ENCODE measurements around the gene PLA2G2C.
"Not testable (repeated sequence)": the region's sequence is repeated elsewhere in the genome, so short reads cannot be mapped to it uniquely, and the experiment has no call there.

The PLA2G2C gene

DNA sequence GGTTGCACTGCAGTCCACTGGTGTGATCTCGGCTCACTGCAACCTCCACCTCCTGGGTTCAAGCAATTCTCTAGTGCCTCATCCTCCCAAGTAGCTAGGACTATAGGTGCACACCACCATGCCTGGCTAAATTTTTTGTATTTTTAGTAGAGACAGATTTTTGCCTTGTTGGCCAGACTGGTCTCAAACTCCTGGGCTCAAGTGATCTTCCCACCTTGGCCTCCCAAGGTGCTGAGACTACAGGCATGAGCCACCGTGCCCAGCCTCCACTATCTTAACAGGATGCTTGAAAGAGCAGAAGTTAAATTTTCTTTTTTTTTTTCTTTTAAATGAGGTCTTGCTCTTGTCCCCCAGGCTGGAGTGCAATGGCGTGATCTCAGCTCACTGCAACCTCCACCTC lies 55.8 kb downstream of the PLA2G2C start:
- DNase-seq (ENCODE audit: low read depth), result not testable (repeated sequence)

DNA sequence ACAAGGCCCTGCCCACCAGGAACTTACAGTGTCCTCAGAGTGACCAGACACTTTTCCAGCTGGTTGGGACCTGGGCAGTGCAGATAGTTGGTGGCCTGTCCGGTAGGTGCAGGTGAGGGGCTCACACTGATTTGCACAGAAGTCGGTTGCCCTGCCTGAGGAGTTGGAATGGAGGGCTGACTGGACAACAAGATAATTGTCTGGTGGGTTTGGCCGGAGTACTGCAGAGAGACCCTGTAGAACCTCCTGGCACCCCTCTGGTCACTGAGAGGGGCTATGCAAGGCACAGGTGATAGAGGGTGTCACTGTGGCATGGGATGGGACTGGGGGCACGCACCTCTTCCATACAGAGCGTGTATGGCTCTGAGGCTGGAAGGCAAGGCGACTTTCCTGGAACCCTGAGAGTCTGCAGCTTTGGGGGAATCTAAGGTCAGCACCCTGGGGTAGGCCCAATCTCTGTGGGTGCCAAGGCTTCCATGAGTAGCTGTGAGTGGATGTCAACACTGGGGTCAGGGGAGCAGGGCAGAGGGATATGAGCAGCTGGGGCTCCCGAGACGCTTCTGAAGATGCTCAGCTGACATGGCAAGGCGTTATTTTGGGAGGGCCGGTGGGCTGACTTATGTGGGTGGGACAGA lies 59.4 kb downstream of the PLA2G2C start:
- no peak for DNase-seq (ENCODE audit: low read depth)

DNA sequence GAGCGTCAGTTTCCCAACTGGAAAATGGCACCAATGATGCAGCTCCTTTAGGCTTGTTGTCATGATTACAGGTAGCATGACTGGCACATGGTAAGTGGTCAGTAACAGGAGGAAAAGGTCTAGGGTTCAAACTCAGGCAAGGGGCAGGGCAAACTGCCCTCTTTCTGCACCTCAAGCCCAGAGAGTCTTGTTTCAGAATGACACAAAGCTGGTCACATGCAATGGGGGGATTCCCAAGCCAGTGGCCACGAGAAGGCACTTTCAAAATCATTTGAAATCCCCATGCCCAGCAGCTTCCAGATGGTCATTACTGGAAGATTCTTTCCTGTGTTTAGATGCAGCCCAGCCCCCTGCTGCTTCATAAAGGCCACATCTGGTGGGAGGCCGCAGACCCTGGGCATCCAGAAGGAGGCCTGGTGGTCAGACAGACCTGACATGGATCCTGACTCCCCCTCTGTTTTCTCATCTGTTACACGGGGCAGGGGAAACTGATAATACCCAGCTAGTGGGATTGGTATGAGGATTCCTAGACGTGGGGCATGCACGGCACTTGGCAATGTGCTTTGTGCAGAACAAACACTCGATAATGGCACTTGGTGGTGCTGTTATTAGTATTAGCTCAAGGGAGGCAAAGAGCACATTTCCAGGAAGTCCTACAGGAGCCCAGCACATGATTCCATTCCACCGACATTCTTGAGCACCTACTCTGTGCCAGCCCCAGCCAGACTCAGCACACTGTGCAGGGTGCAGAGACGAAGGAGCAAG lies 60.1 kb downstream of the PLA2G2C start:
- no peak for DNase-seq (ENCODE audit: low read depth)

DNA sequence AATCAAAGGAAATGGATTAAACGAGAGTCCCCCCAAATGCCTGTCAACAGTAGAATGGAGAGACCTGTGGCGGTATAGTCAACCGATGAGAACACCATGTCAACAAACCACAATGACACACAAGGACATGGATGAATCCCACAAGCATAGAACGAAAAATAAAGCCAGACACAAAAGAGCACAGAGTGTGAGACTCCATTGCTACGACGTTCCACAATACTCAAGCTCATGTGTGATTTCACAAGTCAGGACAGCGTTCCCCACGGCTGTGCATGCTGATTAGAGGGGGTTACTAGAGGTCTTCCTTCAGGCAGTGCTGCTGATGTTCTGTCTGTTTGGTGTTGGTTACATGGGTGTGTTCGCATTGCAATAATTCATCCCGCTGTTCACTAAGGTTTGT lies 61.2 kb downstream of the PLA2G2C start:
- no peak for DNase-seq (ENCODE audit: low read depth)

DNA sequence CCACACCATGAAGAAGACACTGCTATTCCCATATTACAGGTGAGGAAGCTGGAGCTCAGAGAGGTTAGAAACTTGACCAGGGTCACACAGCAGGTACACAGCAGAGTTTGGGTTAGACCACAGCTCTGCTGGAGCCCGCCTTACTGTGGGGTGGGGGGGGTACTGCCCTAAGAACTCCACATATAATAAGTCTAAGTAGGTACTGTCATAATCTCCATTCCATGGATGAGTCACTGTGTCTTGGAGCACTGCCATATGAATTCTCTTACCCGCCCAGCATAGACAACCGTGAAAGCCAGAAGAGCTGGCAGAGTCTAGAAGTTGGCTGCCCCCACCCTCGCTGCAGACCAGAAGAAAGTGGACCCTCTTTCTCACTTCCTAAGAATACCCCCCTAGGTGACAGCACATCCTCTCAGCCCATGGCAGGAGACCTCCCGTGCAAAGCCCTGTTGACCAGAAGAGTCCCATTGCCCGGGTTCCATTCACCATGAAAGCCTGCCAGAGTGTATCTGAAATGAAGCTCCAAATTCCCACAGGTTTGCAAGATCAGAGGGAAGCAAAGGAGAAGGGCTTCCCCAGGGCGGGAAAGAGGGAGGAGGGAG lies 61.8 kb downstream of the PLA2G2C start:
- no peak for DNase-seq (ENCODE audit: low read depth)

DNA sequence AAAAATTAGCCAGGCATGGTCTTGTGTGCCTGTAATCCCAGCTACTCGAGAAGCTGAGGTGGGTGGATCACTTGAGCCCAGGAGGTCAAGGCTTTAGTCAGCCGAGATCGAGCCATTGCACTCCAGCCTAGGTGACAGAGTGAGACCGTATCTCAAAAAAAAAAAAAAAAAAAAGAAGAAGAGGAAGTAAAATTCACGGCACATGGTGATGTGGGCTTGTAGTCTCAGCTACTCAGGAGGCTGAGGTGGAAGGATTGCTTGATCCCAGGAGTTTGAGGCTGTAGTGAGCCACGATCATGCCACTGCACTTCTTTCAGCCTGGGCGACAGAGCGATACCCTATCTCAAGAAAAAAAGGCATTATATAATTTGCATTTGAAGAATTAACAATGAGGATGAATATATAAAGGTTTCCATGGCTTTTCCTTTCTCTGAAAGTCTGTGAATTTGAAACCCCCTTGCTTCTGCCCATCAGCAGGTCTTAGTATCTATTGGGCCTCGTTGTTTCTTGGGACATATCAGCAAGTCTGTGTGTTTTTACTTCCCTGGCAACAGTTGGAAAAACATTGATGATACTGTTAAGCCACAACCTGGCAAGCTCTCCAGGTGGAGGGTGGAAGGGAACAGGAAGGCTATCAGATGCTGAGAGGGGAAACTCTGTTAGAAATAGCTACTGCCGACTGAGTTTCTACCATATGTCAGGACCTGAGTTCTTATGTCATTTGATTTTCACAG lies 62.4 kb downstream of the PLA2G2C start:
- DNase-seq (ENCODE audit: low read depth), result no peak

DNA sequence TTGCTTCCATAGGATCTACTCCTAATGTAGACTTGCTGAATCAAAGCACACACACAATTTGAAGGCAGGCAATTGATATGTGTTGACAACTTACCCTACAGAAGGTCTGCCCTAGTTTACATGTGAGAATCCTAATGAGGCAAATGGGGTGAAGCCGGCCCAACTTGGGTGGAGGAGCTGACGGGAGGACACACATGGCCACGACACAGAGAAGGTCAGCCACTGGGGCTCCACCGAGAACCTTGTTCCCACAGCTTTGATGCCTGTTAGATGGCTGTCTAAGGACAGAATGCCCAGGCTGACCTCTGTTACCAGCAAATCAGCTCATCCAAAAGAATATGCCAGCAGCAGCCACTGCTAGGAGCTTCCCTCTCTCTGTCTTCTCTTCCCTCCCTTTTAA lies 65.5 kb downstream of the PLA2G2C start:
- DNase-seq (ENCODE audit: low read depth), result no peak

DNA sequence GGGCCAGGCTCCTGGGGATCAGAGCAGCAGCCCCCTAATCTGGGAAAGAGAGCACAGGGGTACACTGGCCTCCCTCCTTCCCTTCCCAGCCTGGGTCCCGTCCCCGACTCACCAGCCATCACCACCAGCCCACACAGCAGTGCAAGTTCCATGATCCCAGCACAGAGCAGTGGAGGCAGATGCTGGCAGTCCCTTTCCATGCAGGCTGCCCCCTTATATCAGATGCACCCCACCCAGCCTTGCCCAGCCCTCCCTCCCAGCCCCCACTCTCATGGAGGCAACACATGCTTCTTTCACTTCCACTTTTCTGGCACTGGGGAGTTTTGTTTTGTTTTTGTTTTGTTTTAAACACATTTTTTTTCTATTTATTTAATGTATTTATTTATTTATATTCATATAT lies 67.0 kb downstream of the PLA2G2C start, which contains the start of gene PLA2G2D:
TSS of gene PLA2G2D (minus strand) at position 190 of the 400 bp plus-strand sequence. CDS start at position 152, 38 bp downstream.
- no peak for DNase-seq (ENCODE audit: low read depth)

DNA sequence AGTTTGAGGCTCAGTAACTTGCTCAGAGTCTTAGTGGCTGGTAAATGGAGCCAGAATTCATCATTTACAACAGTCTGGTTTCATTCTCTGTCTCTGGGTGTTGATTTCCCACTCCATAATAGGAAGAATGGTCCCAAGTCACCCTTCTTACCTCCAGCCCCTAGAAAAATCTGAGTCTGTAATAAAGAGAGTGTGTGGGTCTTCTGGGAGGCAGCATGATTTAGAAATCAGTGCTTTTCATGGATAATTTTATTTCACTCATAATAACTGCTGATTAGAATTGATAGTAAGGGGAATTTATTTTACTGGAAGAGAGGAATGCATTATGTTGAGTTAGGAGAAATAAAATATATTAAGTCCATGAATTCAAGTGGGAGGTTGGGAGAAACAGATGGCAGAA lies 69.1 kb downstream of the PLA2G2C start:
- no peak for DNase-seq (ENCODE audit: low read depth)

DNA sequence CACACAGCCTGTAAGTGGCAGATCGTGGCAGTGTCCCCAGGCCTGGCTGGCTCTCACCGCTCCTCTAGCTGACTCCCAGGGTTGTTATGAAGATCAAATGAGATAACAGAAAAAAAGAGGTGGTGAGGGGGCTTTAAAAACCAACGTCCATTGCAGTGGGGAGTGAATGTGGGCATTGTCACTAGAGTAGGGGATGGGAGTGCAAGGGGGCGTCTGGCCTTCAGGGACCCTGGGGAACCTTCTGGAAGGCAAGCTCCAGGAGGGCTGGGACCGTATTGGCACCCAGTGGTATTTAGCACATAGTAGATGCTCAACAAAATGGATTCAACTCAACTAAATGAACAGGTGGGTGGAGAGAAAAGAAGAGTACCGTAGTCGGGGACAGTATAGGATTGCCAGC lies 70.4 kb downstream of the PLA2G2C start:
- no peak for DNase-seq (ENCODE audit: low read depth)

DNA sequence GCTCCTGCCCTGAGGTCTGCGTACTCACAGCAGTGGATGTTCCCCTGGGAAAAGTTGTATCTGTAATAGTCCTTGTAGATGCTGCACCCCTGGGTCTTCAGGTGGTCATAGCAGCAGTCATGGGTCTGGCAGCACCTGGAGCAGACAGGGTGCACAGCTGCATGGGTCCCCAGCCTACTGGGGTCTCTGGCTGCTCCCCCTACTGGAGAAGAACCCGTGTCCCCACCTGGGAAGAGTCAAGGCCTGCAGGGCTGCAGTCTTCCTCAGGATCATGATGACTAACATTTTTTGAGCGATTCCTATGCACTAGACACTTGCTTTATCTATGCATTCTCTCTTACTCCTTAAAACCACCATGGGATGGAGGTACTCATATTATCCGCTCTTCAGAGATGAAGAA lies 70.8 kb downstream of the PLA2G2C start:
- DNase-seq (ENCODE audit: low read depth), result no peak

DNA sequence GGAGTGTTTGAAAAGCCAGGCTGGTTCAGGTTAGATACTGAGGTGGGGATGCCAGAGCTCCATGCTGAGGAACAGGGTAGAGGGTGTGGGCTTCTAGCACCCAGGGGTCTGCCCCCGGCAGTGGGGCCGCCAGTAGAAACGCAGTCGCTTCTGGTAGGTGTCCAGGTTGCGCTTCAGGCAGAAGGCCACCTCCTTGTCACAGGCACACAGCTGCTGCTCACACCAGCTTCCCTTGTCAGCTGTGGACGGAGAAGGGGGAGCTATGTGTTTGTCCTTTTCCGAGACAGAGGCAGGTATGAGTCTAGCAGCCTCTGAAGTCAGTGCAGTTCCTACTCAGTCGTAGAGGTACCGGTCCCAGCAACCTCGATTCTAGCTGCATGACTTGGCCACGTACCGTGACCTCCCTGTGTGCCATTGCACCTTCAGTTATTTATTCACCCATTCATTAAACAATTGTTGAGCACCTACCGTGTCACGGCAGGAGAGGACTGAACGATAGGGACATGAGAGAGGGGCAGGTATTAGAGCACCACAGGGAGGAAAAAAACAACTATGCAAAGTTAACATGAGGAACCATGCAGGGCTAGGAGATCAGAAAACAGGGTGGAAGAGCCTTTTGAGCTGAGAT lies 72.2 kb downstream of the PLA2G2C start:
- no peak for DNase-seq (ENCODE audit: low read depth)
